Upper lobe of right lung (tissue), 1 donor: ENCODE data around the gene CNN2. TPM values are rescaled to one million over a fixed set of nuclear protein-coding genes. Genes with fewer than 3 reads are reported as not detected.
A peak's percentile ranks its signal among the peaks of the same experiment; 100 is the strongest.

Source experiments
- ATAC-seq: fragments of 200-7000 bp; cut with Tn5 transposase; one replicate; pipeline ENCODE4 v1.9.1; 2020; ENCODE audit warnings: mild to moderate bottlenecking, moderate library complexity
- DNase-seq: peaks from one replicate; pipeline ENCODE4 v3.0.0-alpha.2; 2020
- H3K27ac ChIP-seq: fragments of 200-600 bp; one replicate; pipeline ENCODE4 v1.8.0; 2022
- H3K27me3 ChIP-seq: fragments of 200-600 bp; one replicate; pipeline ENCODE4 v1.8.0; 2022; ENCODE audit warnings: mild to moderate bottlenecking
- H3K36me3 ChIP-seq: fragments of 200-600 bp; one replicate; pipeline ENCODE4 v1.8.0; 2022
- H3K4me1 ChIP-seq: fragments of 200-600 bp; one replicate; pipeline ENCODE4 v1.8.0; 2022
- H3K4me3 ChIP-seq: fragments of 200-600 bp; one replicate; pipeline ENCODE4 v1.8.0; 2022; ENCODE audit warnings: mild to moderate bottlenecking
- H3K9me3 ChIP-seq: fragments of 200-600 bp; one replicate; pipeline ENCODE4 v1.8.0; 2022
- CTCF ChIP-seq: fragments of 200-600 bp; IDR thresholded peaks from one replicate; pipeline ENCODE4 v1.8.0; 2022; ENCODE audit warnings: antibody characterized with exemption
- intact Hi-C: fragments of 100-400 bp; cut with DNase I; formaldehyde crosslinking; loops from one replicate; pipeline ENCODE4 v1.11.0; 2022
- total RNA-seq: library from RNA; stranded (reverse); fragmentation: NEBNext Ultra II Directional; extraction: Animal tissue kit (Norgen Biotek cat#: 25700); gene quantifications from one replicate; pipeline ENCODE4 v1.2.1, GENCODE V29; 2021
- donor health status: DM: no; HTN: yes; CAD: no; lungs with severe emphysema.

Gene CNN2
- total RNA-seq, 1 donor from 2014 or later = 220 TPM

- intact Hi-C loops = no loop called here
- Histone ChIP-seq H3K9me3 (no peaks in the 10 kb centered on the region), H3K4me3 (no peak overlapping the region), H3K27ac (no peak overlapping the region), H3K27me3 (peaks cover 32% of the 10 kb centered on the region), H3K36me3 (peaks cover 22% of the 10 kb centered on the region), H3K4me1 (peaks cover 13% of the 10 kb centered on the region)
- ATAC-seq (no peak), DNase-seq (peak; percentile 59)
- no peak for TF ChIP-seq CTCF
These were observed 33.0 kb upstream of the CNN2 start for GRCh38 chr19:993361-993830.

- Histone ChIP-seq H3K4me1 (peaks cover 13% of the 10 kb centered on the region), H3K36me3 (peaks cover 22% of the 10 kb centered on the region), H3K9me3 (no peaks in the 10 kb centered on the region), H3K4me3 (no peak overlapping the region), H3K27me3 (peaks cover 35% of the 10 kb centered on the region), H3K27ac (no peak overlapping the region)
- no peak for ATAC-seq
- peak; percentile 64 for DNase-seq
- no peak for TF ChIP-seq CTCF
- intact Hi-C loops = no loop called here
These were observed 32.5 kb upstream of the CNN2 start for GRCh38 chr19:993831-994393.

GRCh38 chr19:994516-994915 is 31.9 kb upstream of the CNN2 start:
- H3K27me3 ChIP-seq = peaks cover 41% of the 10 kb centered on the region
- intact Hi-C loops = no loop called here
- H3K4me1 ChIP-seq = peaks cover 13% of the 10 kb centered on the region
- no peak overlapping the region for H3K4me3 ChIP-seq
- TF ChIP-seq CTCF = no peak
- DNase-seq (no peak), ATAC-seq (no peak)
- peaks cover 20% of the 10 kb centered on the region for H3K36me3 ChIP-seq
- H3K9me3 ChIP-seq = no peaks in the 10 kb centered on the region
- no peak overlapping the region for H3K27ac ChIP-seq

GRCh38 chr19:995051-995827 is 31.2 kb upstream of the CNN2 start:
- Histone ChIP-seq H3K4me1 (peaks cover 13% of the 10 kb centered on the region), H3K9me3 (no peaks in the 10 kb centered on the region), H3K27me3 (peaks cover 49% of the 10 kb centered on the region), H3K36me3 (peaks cover 13% of the 10 kb centered on the region), H3K27ac (peak overlapping the region; percentile 24), H3K4me3 (no peak overlapping the region)
- DNase-seq (peak; percentile 84), ATAC-seq (peak; percentile 21)
- intact Hi-C loops = no loop called here
- no peak for TF ChIP-seq CTCF

GRCh38 chr19:996051-996838 is 30.2 kb upstream of the CNN2 start:
- no peak overlapping the region for H3K4me3 ChIP-seq
- no peak overlapping the region for H3K27ac ChIP-seq
- peaks cover 17% of the 10 kb centered on the region for H3K4me1 ChIP-seq
- TF ChIP-seq CTCF = no peak
- H3K36me3 ChIP-seq = peaks cover 9% of the 10 kb centered on the region
- no peaks in the 10 kb centered on the region for H3K9me3 ChIP-seq
- no peak for DNase-seq
- intact Hi-C loops = no loop called here
- peak; percentile 4 for ATAC-seq
- peaks cover 56% of the 10 kb centered on the region for H3K27me3 ChIP-seq
